Inflammatory macrophage treated with lipopolysaccharide for 1 hour (primary cell): ENCODE measurements around the gene RNLS.
"Not testable (repeated sequence)": the region's sequence is repeated elsewhere in the genome, so short reads cannot be mapped to it uniquely, and the experiment has no call there.

Experiments
- DNase-seq, 2 donors: peaks; one replicate each; pipeline ENCODE4 v3.0.0-alpha.2; 2020 to 2022

The RNLS gene

GRCh38 chr10:88386204-88386788 lies 196.8 kb downstream of the RNLS start:
- no peak for DNase-seq

- DNase-seq, result no peak
These were observed 197.4 kb downstream of the RNLS start for GRCh38 chr10:88385601-88386203.

GRCh38 chr10:88383276-88383675 lies 199.8 kb downstream of the RNLS start:
- DNase-seq, result peak; percentile 29 to 38

DNA sequence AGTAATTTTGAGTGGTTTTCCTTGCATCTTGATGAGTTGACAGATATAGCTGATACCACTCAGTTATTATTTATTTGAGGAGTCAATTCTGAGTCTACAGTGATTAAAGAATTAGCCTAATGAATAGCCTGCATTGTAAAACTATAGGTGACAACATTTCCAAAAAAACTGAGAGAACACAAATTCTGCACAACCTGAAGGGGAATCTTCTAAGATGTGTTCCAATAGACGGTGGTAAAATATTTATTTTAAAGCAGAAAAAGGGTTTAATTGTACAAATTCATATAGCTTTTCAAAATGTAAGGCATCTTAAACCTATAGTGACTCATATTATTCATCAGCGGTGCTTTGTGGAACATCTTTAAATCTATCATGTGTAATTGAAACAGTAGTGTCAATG lies 200.4 kb downstream of the RNLS start:
- DNase-seq, result no peak

- DNase-seq, result no peak
These were observed 203.5 kb downstream of the RNLS start for GRCh38 chr10:88379575-88379974.

- no peak for DNase-seq
These were observed 205.6 kb downstream of the RNLS start for GRCh38 chr10:88377510-88377909.

DNA sequence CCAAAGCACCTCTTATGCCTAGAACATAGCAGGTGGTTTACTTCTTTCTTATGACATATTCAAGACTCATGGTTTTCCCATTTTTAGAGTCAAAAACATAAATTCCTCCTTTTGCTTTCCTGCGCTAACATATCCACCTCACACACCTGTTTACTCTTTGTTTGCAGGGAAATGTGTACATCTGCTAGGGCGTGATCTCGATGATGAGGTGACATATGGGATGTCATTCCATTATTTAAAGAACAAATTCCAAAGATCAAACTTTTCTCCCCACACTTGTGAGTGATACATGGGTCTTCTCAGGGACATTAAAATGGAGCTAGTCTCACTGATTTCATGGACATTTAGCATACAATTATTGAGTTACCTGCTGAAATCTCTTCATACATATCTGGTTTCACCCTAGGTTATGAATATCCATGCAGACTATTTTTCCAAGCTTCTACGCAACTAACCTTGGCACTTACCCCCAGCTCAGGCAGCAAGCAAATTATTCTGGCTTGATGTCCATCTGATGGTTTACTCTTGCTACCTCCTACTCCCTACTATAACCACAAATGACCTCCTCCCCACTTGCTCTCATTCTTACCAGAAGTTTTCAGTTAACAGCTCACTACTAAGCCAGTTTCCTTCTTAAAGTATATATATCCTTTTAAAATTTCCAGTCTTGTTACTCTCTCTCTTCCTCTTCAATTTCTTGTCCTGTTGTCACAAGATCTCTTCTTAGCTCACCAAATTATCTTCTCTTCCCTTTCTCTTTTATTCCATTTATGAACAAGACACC lies 208.5 kb downstream of the RNLS start:
- DNase-seq, result peak in 1 of 2 donors; percentile 11

- DNase-seq, result no peak
These were observed 210.1 kb downstream of the RNLS start for GRCh38 chr10:88372881-88373592.

DNA sequence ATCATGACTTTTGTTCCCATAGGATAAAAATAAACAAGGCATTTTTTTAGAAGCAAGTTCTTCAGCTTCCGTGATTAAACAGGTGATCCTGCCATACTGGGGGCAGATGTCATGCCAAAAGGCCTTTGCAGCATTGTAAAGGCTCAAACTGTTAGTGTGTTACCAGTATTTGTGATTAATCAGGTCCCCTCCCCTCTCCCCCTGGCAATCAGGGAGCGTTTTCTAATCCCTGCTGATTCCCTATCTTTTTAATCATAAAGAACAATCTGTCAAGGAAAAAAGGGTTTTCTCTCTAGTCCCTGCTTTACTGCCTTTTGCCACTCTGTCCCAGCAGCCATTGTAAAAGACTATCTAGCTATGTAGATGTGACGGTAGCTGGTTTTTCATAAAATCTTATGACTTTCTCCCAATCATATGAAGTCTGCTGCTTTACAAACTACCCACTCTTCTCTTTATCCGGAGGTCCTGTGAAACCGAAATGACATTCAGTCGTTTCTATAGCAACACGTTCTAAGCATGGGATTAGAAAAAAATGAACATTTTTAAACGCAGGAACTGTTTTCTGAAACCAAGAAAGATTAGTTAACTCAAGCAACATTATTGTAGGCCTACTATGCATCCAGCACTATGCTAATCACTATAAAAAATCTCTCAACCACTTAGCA lies 210.9 kb downstream of the RNLS start:
- DNase-seq, result no peak

DNA sequence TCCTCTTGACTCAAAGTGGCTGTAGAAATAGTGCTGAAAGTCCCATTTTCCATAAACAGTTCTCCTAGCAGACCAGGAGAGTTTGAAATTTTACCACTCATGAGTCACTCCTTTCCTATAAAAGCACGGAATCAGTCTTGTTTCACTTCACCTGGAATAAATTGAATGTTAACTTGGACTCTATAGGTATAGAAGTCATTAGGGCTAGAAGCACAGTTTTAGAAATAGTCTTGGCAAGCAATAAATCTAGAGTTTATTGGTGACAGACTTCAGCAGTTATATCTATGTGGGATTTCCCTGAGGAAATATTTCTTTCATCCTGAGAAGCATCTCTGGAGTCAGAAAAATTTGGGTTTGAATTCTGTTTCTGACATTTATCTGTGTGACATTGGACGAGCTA lies 212.4 kb downstream of the RNLS start:
- no peak for DNase-seq

GRCh38 chr10:88366772-88367171 lies 216.3 kb downstream of the RNLS start:
- DNase-seq, result no peak

DNA sequence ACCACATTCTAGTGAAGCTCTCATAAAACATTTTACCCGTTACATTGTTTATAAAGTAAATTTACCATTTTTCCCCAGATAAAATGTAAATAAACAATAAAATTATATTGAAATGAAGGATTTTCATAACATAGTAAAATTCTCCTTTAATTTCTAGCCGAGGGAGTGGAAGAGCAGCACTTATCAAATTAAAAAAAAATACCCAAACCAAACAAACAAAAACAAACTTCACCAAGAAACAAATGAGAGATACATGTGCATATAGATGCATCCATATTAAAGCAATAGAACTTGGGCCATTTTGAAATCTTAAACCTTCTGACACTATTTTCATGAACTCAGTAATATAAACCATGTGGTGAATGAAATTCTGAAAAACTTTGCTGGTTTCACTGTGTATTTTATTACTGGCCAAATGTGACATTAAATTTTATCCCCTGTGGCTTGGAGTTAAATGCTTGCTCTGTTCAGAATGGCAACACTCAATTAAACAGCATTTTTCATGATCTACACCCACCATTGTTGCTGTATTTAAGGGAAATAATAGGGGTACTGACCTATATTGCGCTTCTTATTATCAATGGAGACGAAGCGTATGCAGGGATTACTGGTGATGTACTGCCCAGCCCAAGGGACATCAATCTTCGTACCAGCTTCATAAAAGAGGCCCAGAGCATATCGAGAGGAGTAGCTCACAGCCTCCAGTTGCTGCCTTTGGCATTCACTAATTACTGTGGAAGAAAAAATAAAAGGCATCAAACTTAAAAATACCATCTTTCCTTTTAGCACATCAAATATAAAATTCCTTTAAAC lies 220.9 kb downstream of the RNLS start:
- DNase-seq, result no peak

- no peak for DNase-seq
These were observed 221.6 kb downstream of the RNLS start for GRCh38 chr10:88361494-88361893.

DNA sequence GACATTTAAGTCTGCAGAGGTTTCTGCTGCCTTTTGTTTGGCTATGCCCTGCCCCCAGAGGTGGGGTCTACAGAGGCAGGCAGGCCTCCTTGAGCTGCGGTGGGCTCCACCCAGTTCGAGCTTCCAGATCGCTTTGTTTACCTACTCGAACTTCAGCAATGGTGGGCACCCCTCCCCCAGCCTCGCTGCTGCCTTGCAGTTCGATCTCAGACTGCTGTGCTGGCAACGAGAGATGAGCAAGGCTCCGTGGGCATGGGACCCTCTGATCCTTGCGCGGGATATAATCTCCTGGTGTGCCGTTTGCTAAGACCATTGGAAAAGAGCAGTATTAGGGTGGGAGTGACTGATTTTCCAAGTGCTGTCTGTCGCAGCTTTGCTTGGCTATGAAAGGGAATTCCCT lies 227.4 kb downstream of the RNLS start:
- DNase-seq, result not testable (repeated sequence)

DNA sequence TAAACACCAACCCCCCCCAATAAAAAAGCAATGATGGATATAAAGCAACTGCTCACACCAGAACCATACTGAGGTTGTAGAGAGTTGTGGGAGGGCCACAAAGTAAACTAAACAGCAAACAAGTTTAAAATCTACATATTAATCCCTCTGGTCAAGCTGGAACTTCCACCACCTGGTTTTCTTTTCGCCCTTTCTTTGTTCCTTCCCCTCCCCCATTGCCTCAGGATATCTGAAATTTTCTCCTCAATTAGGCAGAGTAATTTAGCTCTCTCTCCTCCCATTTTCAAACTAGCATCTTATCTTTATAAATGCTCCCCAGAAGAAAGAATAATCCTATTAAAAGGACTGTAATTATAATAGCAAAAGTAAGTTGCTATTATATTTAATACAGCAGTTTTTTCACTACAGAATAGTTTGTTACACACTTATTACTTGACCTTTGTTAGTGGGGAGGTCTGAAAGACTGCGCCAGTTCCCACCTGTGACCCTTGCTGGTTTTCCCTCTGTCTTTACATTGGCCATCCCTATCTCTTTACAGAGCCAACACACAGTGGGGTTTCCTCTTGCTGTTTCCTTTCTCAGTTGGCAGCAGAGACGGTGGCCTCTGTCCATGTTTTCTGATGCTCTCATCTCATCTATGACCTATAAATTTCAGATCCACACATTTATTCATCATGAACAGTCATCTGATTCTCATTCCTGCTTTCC lies 235.4 kb downstream of the RNLS start:
- no peak for DNase-seq

GRCh38 chr10:88347022-88347421 lies 236.1 kb downstream of the RNLS start:
- no peak for DNase-seq

- no peak for DNase-seq
These were observed 236.8 kb downstream of the RNLS start for GRCh38 chr10:88346144-88346977.

DNA sequence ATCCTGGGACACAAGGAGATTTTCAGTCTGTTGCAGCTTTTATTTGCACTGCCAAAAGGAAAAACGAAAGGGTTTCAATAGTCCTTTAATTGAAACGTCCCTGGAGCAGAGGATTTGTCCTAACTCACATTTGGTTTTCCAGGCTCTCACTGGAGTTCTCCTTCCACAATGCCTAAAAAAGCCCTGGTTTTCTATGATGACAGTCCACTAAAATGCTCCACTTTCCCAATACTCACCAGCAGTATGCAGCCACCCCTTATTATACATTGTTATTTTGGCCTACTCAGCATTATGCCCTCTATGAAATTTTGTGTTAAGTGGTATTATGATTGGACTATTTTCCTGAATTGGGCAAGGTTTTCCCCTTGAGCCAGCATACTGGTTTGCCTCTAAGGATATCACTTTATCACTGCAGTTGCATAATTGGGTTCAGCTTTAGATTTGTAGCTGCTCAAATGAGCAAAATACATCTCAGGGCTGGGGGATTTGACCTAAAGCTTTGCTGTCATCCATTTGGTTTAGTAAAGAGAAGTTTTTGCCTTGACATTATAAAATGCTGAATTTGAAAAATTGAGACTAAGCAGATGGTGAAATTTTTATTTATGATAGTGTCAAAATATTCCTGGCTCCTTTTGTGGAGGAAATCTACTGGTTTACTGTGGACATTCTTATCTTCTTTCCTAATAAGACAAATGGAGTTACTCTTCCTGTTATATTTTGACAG lies 239.2 kb downstream of the RNLS start:
- DNase-seq, result no peak

DNA sequence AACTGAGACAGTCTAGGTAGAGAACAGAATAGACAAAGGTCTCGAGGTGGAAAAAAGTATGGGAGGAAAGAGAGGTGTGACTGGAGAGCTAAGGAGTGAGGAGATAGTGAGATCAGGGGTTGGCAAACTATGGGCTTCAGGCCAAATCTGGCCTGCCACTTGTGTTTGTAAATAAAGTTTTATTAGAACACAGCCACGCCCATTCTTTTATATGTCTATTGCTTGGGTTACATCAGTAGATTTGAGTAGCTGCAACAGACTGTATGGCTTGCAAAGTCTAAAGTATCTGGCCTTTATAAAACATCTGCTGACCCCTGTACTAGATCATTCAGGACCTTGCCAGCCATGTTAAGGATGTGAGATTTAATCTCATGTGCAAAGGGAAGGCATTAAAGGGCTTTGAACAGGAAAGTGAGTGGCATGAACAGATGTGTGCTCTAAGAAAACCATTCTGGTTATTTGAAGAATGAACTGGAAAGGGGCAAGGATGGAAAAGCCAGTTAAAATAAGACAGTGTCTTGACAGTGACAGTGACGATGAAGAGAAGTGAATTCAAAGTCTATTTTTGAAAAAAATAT lies 240.3 kb downstream of the RNLS start:
- DNase-seq, result no peak
